DND-41 (cell line): ENCODE data around the gene KLHL24.
"Not testable (repeated sequence)": the region's sequence is repeated elsewhere in the genome, so short reads cannot be mapped to it uniquely, and the experiment has no call there.

Experiments used
- CTCF ChIP-seq: IDR thresholded peaks from 2 replicates; pipeline ENCODE4 v1.5.1; 2012; ENCODE audit warnings: borderline replicate concordance, low read length, moderate library complexity, mild to moderate bottlenecking; ENCODE audit not compliant: poor library complexity, severe bottlenecking; ENCODE audit errors: extremely low read depth
- EZH2 ChIP-seq: IDR thresholded peaks from 3 replicates; pipeline ENCODE4 v1.6.1; 2012; ENCODE audit warnings: borderline replicate concordance, low read depth, mild to moderate bottlenecking, moderate library complexity, low read length, inconsistent platforms; ENCODE audit not compliant: severe bottlenecking

- TF ChIP-seq CTCF, EZH2: not testable (repeated sequence)
These were observed 2.2 kb downstream of the KLHL24 start for GRCh38 chr3:183637633-183638032.
